GM19372 (cell line): ENCODE data around the gene SULT1B1.

ENCODE experiments used
- ATAC-seq: cut with Tn5 transposase; IDR thresholded peaks from one replicate; pipeline ENCODE4 v1.9.1; 2021; ENCODE audit warnings: mild to moderate bottlenecking, low read depth, moderate library complexity; ENCODE audit not compliant: unreplicated experiment

SULT1B1 gene

GRCh38 chr4:69753686-69754085, 6.7 kb downstream of the SULT1B1 start:
- no peak for ATAC-seq

- no peak for ATAC-seq
Measured at GRCh38 chr4:69750346-69750745, 10.1 kb downstream of the SULT1B1 start.

GRCh38 chr4:69749771-69750170, 10.6 kb downstream of the SULT1B1 start:
- no peak for ATAC-seq

- no peak for ATAC-seq
Measured at GRCh38 chr4:69748173-69748572, 12.2 kb downstream of the SULT1B1 start.

GRCh38 chr4:69744157-69744478, 16.3 kb downstream of the SULT1B1 start:
- ATAC-seq: no peak

GRCh38 chr4:69743476-69744156, 16.8 kb downstream of the SULT1B1 start:
- no peak for ATAC-seq

GRCh38 chr4:69742596-69742995, 17.8 kb downstream of the SULT1B1 start:
- no peak for ATAC-seq

- ATAC-seq: no peak
Measured at GRCh38 chr4:69738872-69739271, 21.5 kb downstream of the SULT1B1 start.

- ATAC-seq: no peak
Measured at GRCh38 chr4:69735119-69735518, 25.3 kb downstream of the SULT1B1 start.

- ATAC-seq: no peak
Measured at GRCh38 chr4:69731847-69732246, 28.6 kb downstream of the SULT1B1 start.

- ATAC-seq: no peak
Measured at GRCh38 chr4:69731241-69731640, 29.2 kb downstream of the SULT1B1 start.

GRCh38 chr4:69730002-69730401, 30.4 kb downstream of the SULT1B1 start:
- ATAC-seq: no peak

- ATAC-seq: no peak
Measured at GRCh38 chr4:69727926-69728325, 32.5 kb downstream of the SULT1B1 start.

GRCh38 chr4:69727426-69727825, 33.0 kb downstream of the SULT1B1 start:
- ATAC-seq: no peak

GRCh38 chr4:69726971-69727370, 33.4 kb downstream of the SULT1B1 start:
- no peak for ATAC-seq

GRCh38 chr4:69718396-69719271, 41.8 kb downstream of the SULT1B1 start:
- no peak for ATAC-seq

- no peak for ATAC-seq
Measured at GRCh38 chr4:69717778-69718177, 42.6 kb downstream of the SULT1B1 start.

GRCh38 chr4:69716654-69717053, 43.8 kb downstream of the SULT1B1 start:
- no peak for ATAC-seq

- no peak for ATAC-seq
Measured at GRCh38 chr4:69714086-69714485, 46.3 kb downstream of the SULT1B1 start.

GRCh38 chr4:69713593-69713992, 46.8 kb downstream of the SULT1B1 start:
- ATAC-seq: no peak

GRCh38 chr4:69710580-69710979, 49.8 kb downstream of the SULT1B1 start:
- ATAC-seq: no peak

- no peak for ATAC-seq
Measured at GRCh38 chr4:69708211-69708610, 52.2 kb downstream of the SULT1B1 start.
